SH-SY5Y (cell line): ENCODE results near the gene SNF8.

Source experiments
- GATA2 ChIP-seq: IDR thresholded peaks from 2 replicates; pipeline ENCODE4 v1.6.1; 2011; ENCODE audit warnings: mild to moderate bottlenecking, low read depth, low read length
- GATA3 ChIP-seq: IDR thresholded peaks from 2 replicates; pipeline ENCODE4 v1.6.1; 2011; ENCODE audit warnings: low read depth, mild to moderate bottlenecking, low read length, moderate library complexity

DNA sequence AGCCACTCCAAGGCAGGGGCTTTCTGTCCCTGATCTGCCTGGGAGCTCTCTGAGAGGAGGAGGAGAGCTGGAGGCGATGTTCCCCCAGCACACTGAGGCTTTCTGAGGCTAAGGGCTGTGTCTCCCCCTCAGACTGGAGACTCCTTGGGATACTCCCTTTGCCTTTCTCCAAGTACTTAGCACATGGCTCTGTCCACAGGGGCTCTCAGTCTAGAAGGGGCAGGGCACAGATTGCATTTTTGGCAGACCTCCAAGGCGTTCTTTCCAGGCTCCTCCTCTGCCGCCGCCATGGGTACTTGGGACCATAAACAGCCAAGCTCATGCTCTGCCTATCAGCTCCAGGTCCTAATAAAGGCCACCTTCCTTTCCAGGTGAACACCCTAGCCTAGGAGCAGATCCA, 25.6 kb upstream of the SNF8 start:
- no peak for TF ChIP-seq GATA3
- TF ChIP-seq GATA2 = no peak
